ENCODE measurements around the gene CHKB.

GRCh38 chr22:50584106-50585096, 1.8 kb upstream of the CHKB start:
- TF ChIP-seq ELF4 (IDR thresholded peaks at IDR 0.05) (no peak), NFRKB (IDR thresholded peaks at IDR 0.05) (no peak), FOXM1 (IDR thresholded peaks at IDR 0.05; ENCODE audit: borderline replicate concordance) (no peak), BHLHE40 (IDR thresholded peaks at IDR 0.05; ENCODE audit: borderline replicate concordance) (no peak), FOXA1 (IDR thresholded peaks at IDR 0.05) (no peak), FOXK2 (IDR thresholded peaks at IDR 0.05) (no peak), TARDBP (IDR thresholded peaks at IDR 0.05) (no peak), CTBP1 (IDR thresholded peaks at IDR 0.05; ENCODE audit: borderline replicate concordance) (no peak), L3MBTL2 (conservative IDR thresholded peaks at IDR 0.05) (no peak)

Data from HEK293T (cell line).